H54 (cell line): ENCODE results near the gene HOXB3.

Experiments
- DNase-seq: peaks from one replicate; pipeline ENCODE4 v3.0.0; 2011; ENCODE audit warnings: low spot score, mixed read lengths; ENCODE audit not compliant: insufficient read length
- FAIRE-seq: peaks from 3 replicates; lab custom pipeline; 2011; peaks lifted over from hg19 to GRCh38; lab: Jason Lieb, UNC
- POLR2A ChIP-seq: IDR thresholded peaks from 2 replicates; pipeline ENCODE4 v1.6.1; 2011; ENCODE audit warnings: low read depth, mild to moderate bottlenecking, low read length

The HOXB3 gene

GRCh38 chr17:48594538-48595277, 4.7 kb upstream of the HOXB3 start:
- no peak for FAIRE-seq
- peak; percentile 24; the same call in 1 of the 2 replicates for TF ChIP-seq POLR2A
- DNase-seq, result no peak

GRCh38 chr17:48593840-48594537, 3.9 kb upstream of the HOXB3 start:
- no peak for FAIRE-seq
- DNase-seq, result no peak
- peak; percentile 41 for TF ChIP-seq POLR2A

GRCh38 chr17:48593126-48593829, 3.2 kb upstream of the HOXB3 start, which contains the start of gene HOXB5:
TSS of gene HOXB5 (minus strand) at chr17:48593779. CDS start at chr17:48593682, 97 bp downstream.
- TF ChIP-seq POLR2A, result no peak; the same call in 1 of the 2 replicates
- FAIRE-seq, result no peak
- DNase-seq, result no peak

- TF ChIP-seq POLR2A, result no peak
- DNase-seq (no peak), FAIRE-seq (no peak)
Measured at GRCh38 chr17:48592577-48592976, 2.5 kb upstream of the HOXB3 start.

GRCh38 chr17:48592057-48592514, 2.0 kb upstream of the HOXB3 start:
- no peak for DNase-seq
- no peak for FAIRE-seq
- TF ChIP-seq POLR2A, result no peak

- DNase-seq (no peak), FAIRE-seq (no peak)
- TF ChIP-seq POLR2A, result no peak
Measured at GRCh38 chr17:48591255-48592056, 1.4 kb upstream of the HOXB3 start.

- DNase-seq, result no peak
- FAIRE-seq, result no peak
Measured at GRCh38 chr17:48590607-48591161, 643 bp upstream of the HOXB3 start.

GRCh38 chr17:48589060-48589830, 796 bp downstream of the HOXB3 start:
- no peak for DNase-seq
- FAIRE-seq, result no peak
- TF ChIP-seq POLR2A, result no peak

More at GRCh38 chr17:48590607-48591161, 643 bp upstream of the HOXB3 start:
- TF ChIP-seq POLR2A, result no peak

GRCh38 chr17:48588528-48588927, 1.5 kb downstream of the HOXB3 start:
- FAIRE-seq, result no peak
- DNase-seq, result no peak
- no peak for TF ChIP-seq POLR2A

GRCh38 chr17:48588074-48588415, 2.0 kb downstream of the HOXB3 start:
- TF ChIP-seq POLR2A, result no peak
- DNase-seq, result no peak
- no peak for FAIRE-seq

GRCh38 chr17:48587276-48588073, 2.6 kb downstream of the HOXB3 start:
- FAIRE-seq, result no peak
- no peak for DNase-seq
- TF ChIP-seq POLR2A, result no peak
